H9 (cell line): Measurements from ENCODE around the gene MYLK3. TPM values are rescaled to one million over a fixed set of nuclear protein-coding genes. Genes with fewer than 3 reads are reported as not detected.
A peak's percentile ranks its signal among the peaks of the same experiment; 100 is the strongest.

Source experiments
- DNase-seq: peaks from one replicate; pipeline ENCODE4 v3.0.0-alpha.2; 2017
- H2AFZ ChIP-seq: one replicate; pipeline ENCODE4 v1.6.1; 2013; ENCODE audit warnings: mild to moderate bottlenecking, low read length, control low read depth, moderate library complexity
- H2AK5ac ChIP-seq: 2 replicates; pipeline ENCODE4 v1.6.1; 2013; ENCODE audit warnings: low read length, control low read depth, mixed read lengths; ENCODE audit not compliant: insufficient read length
- H2BK120ac ChIP-seq: one replicate; pipeline ENCODE4 v1.6.1; 2013; ENCODE audit warnings: low read depth, mild to moderate bottlenecking, low read length, control low read depth, inconsistent platforms; ENCODE audit not compliant: poor library complexity, severe bottlenecking
- H2BK12ac ChIP-seq: 2 replicates; pipeline ENCODE4 v1.6.1; 2013; ENCODE audit warnings: low read length, control low read depth, mixed read lengths, low read depth; ENCODE audit not compliant: insufficient read length
- H2BK15ac ChIP-seq: 2 replicates; pipeline ENCODE4 v1.6.1; 2013; ENCODE audit warnings: low read depth, low read length, control low read depth
- H2BK20ac ChIP-seq: one replicate; pipeline ENCODE4 v1.6.1; 2013; ENCODE audit warnings: low read depth, mild to moderate bottlenecking, low read length, control low read depth, inconsistent platforms; ENCODE audit not compliant: poor library complexity, severe bottlenecking
- H2BK5ac ChIP-seq: 2 replicates; pipeline ENCODE4 v1.6.1; 2013; ENCODE audit warnings: low read length, control low read depth, mixed read lengths; ENCODE audit not compliant: insufficient read length
- H3K14ac ChIP-seq: 2 replicates; pipeline ENCODE4 v1.6.1; 2013; ENCODE audit warnings: low read length, control low read depth; ENCODE audit not compliant: insufficient read depth
- H3K18ac ChIP-seq: 2 replicates; pipeline ENCODE4 v1.6.1; 2013; ENCODE audit warnings: low read depth, mild to moderate bottlenecking, mixed read lengths, low read length, control low read depth; ENCODE audit not compliant: insufficient read length
- H3K23ac ChIP-seq: 2 replicates; pipeline ENCODE4 v1.6.1; 2013; ENCODE audit warnings: low read length, control low read depth, mixed read lengths, low read depth; ENCODE audit not compliant: insufficient read length
- H3K23me2 ChIP-seq: 2 replicates; pipeline ENCODE4 v1.6.1; 2013; ENCODE audit warnings: low read depth, mild to moderate bottlenecking, mixed read lengths, low read length, control low read depth; ENCODE audit not compliant: insufficient read length, poor library complexity, severe bottlenecking
- H3K27ac ChIP-seq: 2 replicates; pipeline ENCODE4 v1.5.1; 2013; ENCODE audit warnings: low read length, control low read depth, mixed read lengths, low read depth; ENCODE audit not compliant: insufficient read length
- H3K27me3 ChIP-seq: 2 replicates; pipeline ENCODE4 v1.6.1; 2013; ENCODE audit warnings: low read length, control low read depth, inconsistent platforms; ENCODE audit not compliant: insufficient read depth
- H3K4ac ChIP-seq: 2 replicates; pipeline ENCODE4 v1.6.1; 2013; ENCODE audit warnings: low read depth, mild to moderate bottlenecking, control low read depth, inconsistent platforms, low read length, moderate library complexity
- H3K4me1 ChIP-seq: 2 replicates; pipeline ENCODE4 v1.6.1; 2013; ENCODE audit warnings: low read length, control low read depth, inconsistent platforms; ENCODE audit not compliant: insufficient read depth
- H3K4me2 ChIP-seq: 2 replicates; pipeline ENCODE4 v1.6.1; 2013; ENCODE audit warnings: low read length, control low read depth, mixed read lengths; ENCODE audit not compliant: insufficient read length, insufficient read depth
- H3K56ac ChIP-seq: 2 replicates; pipeline ENCODE4 v1.6.1; 2013; ENCODE audit warnings: low read depth, mild to moderate bottlenecking, mixed read lengths, low read length, control low read depth; ENCODE audit not compliant: insufficient read length
- H3K79me1 ChIP-seq: 2 replicates; pipeline ENCODE4 v1.6.1; 2013; ENCODE audit warnings: low read depth, mild to moderate bottlenecking, moderate library complexity, low read length, control low read depth, inconsistent platforms; ENCODE audit not compliant: insufficient read depth, poor library complexity, severe bottlenecking
- H3K79me2 ChIP-seq: 2 replicates; pipeline ENCODE4 v1.6.1; 2013; ENCODE audit warnings: low read length, control low read depth, inconsistent platforms; ENCODE audit not compliant: insufficient read depth
- H3K9ac ChIP-seq: 2 replicates; pipeline ENCODE4 v1.6.1; 2013; ENCODE audit warnings: low read length, control low read depth, mixed read lengths; ENCODE audit not compliant: insufficient read length; ENCODE audit errors: extremely low read depth
- H3K9me3 ChIP-seq: one replicate; pipeline ENCODE4 v1.6.1; 2013; ENCODE audit warnings: low read depth, low read length, inconsistent platforms; ENCODE audit not compliant: control insufficient read depth
- H3T11ph ChIP-seq: one replicate; pipeline ENCODE4 v1.6.1; 2013; ENCODE audit warnings: mild to moderate bottlenecking, low read length, control low read depth, inconsistent platforms
- H4K20me1 ChIP-seq: one replicate; pipeline ENCODE4 v1.6.1; 2013; ENCODE audit not compliant: control insufficient read depth, insufficient read length, insufficient read depth
- H4K5ac ChIP-seq: 2 replicates; pipeline ENCODE4 v1.6.1; 2013; ENCODE audit warnings: low read depth, mild to moderate bottlenecking, mixed read lengths, low read length, control low read depth; ENCODE audit not compliant: insufficient read length
- H4K8ac ChIP-seq: replicated peaks from 2 replicates; pipeline ENCODE4 v1.6.1; 2013; ENCODE audit warnings: low read length, control low read depth, mixed read lengths, low read depth; ENCODE audit not compliant: insufficient read length
- H4K91ac ChIP-seq: 2 replicates; pipeline ENCODE4 v1.6.1; 2013; ENCODE audit warnings: low read depth, mild to moderate bottlenecking, moderate library complexity, mixed read lengths, low read length, control low read depth; ENCODE audit not compliant: insufficient read length
- H3K27ac Mint-ChIP-seq, 3 experiments: 2 replicates in 2 of 3; 3 replicates in 1 of 3; pipeline ENCODE4 v1.8.0; 2020 to 2021; ENCODE audit warnings: mixed read lengths in 3 of 3, mild to moderate bottlenecking in 1 of 3, moderate library complexity in 1 of 3
- H3K27me3 Mint-ChIP-seq: 2 replicates; pipeline ENCODE4 v1.8.0; 2021; ENCODE audit warnings: low read depth, mild to moderate bottlenecking, moderate library complexity, mixed read lengths
- H3K36me3 Mint-ChIP-seq, 3 experiments: 2 replicates in 2 of 3; 3 replicates in 1 of 3; pipeline ENCODE4 v1.8.0; 2020 to 2021; ENCODE audit warnings: low read depth in 3 of 3, mixed read lengths in 3 of 3; ENCODE audit not compliant: insufficient read depth in 1 of 3
- H3K4me1 Mint-ChIP-seq, 2 experiments: 2 replicates each; pipeline ENCODE4 v1.8.0; 2020; ENCODE audit warnings: mixed read lengths in 2 of 2
- H3K4me3 Mint-ChIP-seq, 2 experiments: 2 replicates in 1 of 2; 3 replicates in 1 of 2; pipeline ENCODE4 v1.8.0; 2020 to 2021; ENCODE audit warnings: mild to moderate bottlenecking in 2 of 2, mixed read lengths in 2 of 2, moderate library complexity in 1 of 2
- H3K9me3 Mint-ChIP-seq, 2 experiments: 2 replicates in 1 of 2; 3 replicates in 1 of 2; pipeline ENCODE4 v1.8.0; 2020; ENCODE audit warnings: mild to moderate bottlenecking in 2 of 2, mixed read lengths in 2 of 2, moderate library complexity in 1 of 2
- CTCF ChIP-seq: fragments of 200-600 bp; sonication (generic); conservative IDR thresholded peaks from 3 replicates; pipeline ENCODE4 v1.8.0; 2021; ENCODE audit warnings: antibody characterized with exemption, mild to moderate bottlenecking
- WGBS: extraction: QIAGEN DNeasy Blood & Tissue Kit; methylation state at CpG from one replicate; pipeline ENCODE4 v1.1.7; 2013; ENCODE audit warnings: missing lambda C conversion rate, low lambda C conversion rate, mixed read lengths; ENCODE audit not compliant: insufficient read length; ENCODE audit errors: extremely low coverage; 5-methylcytosine and 5-hydroxymethylcytosine counted together
- total RNA-seq: library from RNA; stranded (reverse); gene quantifications from 2 replicates; pipeline ENCODE4 v1.2.1, GENCODE V29; 2021

MYLK3 gene
- total RNA-seq, 1 experiment from 2014 or later, result 0.90 TPM

DNA sequence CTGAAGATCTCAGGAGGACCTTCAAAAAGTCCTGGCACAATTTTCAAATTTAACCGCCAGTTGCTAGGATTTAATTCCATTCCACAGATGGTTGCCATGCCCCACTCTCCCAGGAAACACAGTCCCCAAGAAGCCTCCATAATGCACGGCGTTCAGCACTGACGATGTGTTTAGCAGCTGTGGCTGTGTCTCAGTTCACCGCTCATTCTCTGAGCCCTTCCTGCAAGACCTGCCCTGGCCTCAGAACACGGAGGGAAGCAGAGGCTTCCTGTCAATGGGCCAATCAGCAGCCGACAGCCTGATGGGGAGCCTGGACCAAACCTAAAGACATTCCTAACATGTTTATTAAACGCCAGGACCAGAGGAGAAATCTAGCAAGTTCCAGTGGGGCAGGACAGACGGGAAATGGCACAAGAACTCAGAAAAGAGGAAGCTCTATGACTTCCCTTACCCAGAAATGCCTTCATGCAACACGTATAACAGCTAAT is 4.9 kb downstream of the MYLK3 start:
- H3K9ac ChIP-seq, result no peak overlapping the region
- H3K36me3 Mint-ChIP-seq, result no peaks in the 10 kb centered on the region
- H3K14ac ChIP-seq, result no peak overlapping the region
- H3K4me1 Mint-ChIP-seq, result peaks cover 20 to 27% of the 10 kb centered on the region in 2 experiments
- H3K4me1 ChIP-seq, result no peaks in the 10 kb centered on the region
- no peaks in the 10 kb centered on the region for H3K27me3 Mint-ChIP-seq
- H4K5ac ChIP-seq, result no peak overlapping the region
- no peak overlapping the region for H4K8ac ChIP-seq
- no peak overlapping the region for H3K18ac ChIP-seq
- no peaks in the 10 kb centered on the region for H3K79me2 ChIP-seq
- no peak overlapping the region for H4K91ac ChIP-seq
- H3T11ph ChIP-seq, result no peak overlapping the region
- no peaks in the 10 kb centered on the region for H4K20me1 ChIP-seq
- no peaks in the 10 kb centered on the region for H3K9me3 ChIP-seq
- H3K23ac ChIP-seq, result no peak overlapping the region
- H2BK15ac ChIP-seq, result no peak overlapping the region
- no peak overlapping the region for H2BK20ac ChIP-seq
- H2AFZ ChIP-seq, result no peak overlapping the region
- no CpG with 5 or more reads among the region's 10 CpGs for WGBS
- H3K56ac ChIP-seq, result no peak overlapping the region
- H2BK12ac ChIP-seq, result no peak overlapping the region
- no peak for TF ChIP-seq CTCF
- no peak overlapping the region for H3K27ac ChIP-seq
- no peak overlapping the region for H3K4ac ChIP-seq
- no peaks in the 10 kb centered on the region for H3K27me3 ChIP-seq
- no peak overlapping the region for H2BK120ac ChIP-seq
- H3K27ac Mint-ChIP-seq, result peak overlapping the region in 1 of 3 experiments; percentile 83; a peak in 1 of 7 replicates
- no peak overlapping the region for H3K4me2 ChIP-seq
- no peaks in the 10 kb centered on the region for H3K9me3 Mint-ChIP-seq
- H2AK5ac ChIP-seq, result no peak overlapping the region
- no peaks in the 10 kb centered on the region for H3K79me1 ChIP-seq
- no peaks in the 10 kb centered on the region for H3K23me2 ChIP-seq
- peak; percentile 40 for DNase-seq
- H3K4me3 Mint-ChIP-seq, result no peak overlapping the region
- no peak overlapping the region for H2BK5ac ChIP-seq
